BLaER1 treated with 17β-estradiol and CSF1 and Interleukin-3, amounts not matched to agents 10 nM and 100 nM (cell line): ENCODE results near the gene SIAH3.
A peak's percentile ranks its signal among the peaks of the same experiment; 100 is the strongest.

Experiments used
- H3K27ac ChIP-seq, 11 experiments: shearing (Covaris generic); formaldehyde crosslinking; 2 replicates each; pipeline ENCODE4 v1.8.1; 2022
- H3K27me3 ChIP-seq, 11 experiments: shearing (Covaris generic); formaldehyde crosslinking; 2 replicates each; pipeline ENCODE4 v1.8.1; 2022
- H3K36me3 ChIP-seq, 11 experiments: shearing (Covaris generic); formaldehyde crosslinking; 2 replicates each; pipeline ENCODE4 v1.8.1; 2022
- H3K4me1 ChIP-seq, 10 experiments: shearing (Covaris generic); formaldehyde crosslinking; 2 replicates each; pipeline ENCODE4 v1.8.1; 2022
- H3K4me2 ChIP-seq, 11 experiments: shearing (Covaris generic); formaldehyde crosslinking; 2 replicates each; pipeline ENCODE4 v1.8.1; 2022
- H3K4me3 ChIP-seq, 10 experiments: shearing (Covaris generic); formaldehyde crosslinking; 2 replicates each; pipeline ENCODE4 v1.8.1; 2022
- H3K9ac ChIP-seq, 11 experiments: shearing (Covaris generic); formaldehyde crosslinking; 2 replicates each; pipeline ENCODE4 v1.8.1; 2022
- H3K9me3 ChIP-seq, 11 experiments: shearing (Covaris generic); formaldehyde crosslinking; replicated peaks in 1 of 11; 2 replicates each; pipeline ENCODE4 v1.8.1; 2022
- H4K20me1 ChIP-seq, 11 experiments: shearing (Covaris generic); formaldehyde crosslinking; 2 replicates each; pipeline ENCODE4 v1.8.1; 2022
- Cebpa-rat ChIP-seq, 11 experiments: shearing (Covaris generic); IDR thresholded peaks; 2 replicates each; pipeline ENCODE4 v1.8.1; 2022

The SIAH3 gene

GRCh38 chr13:45747071-45747470 lies 104.5 kb downstream of the SIAH3 start:
- Histone ChIP-seq H3K9me3 (peaks cover 0 to 7% (median 0%) of the 10 kb centered on the region in 11 experiments; a peak in 4 of 22 replicates), H3K4me3 (no peak overlapping the region), H3K27ac (no peak overlapping the region), H3K4me2 (peak overlapping the region in 6 of 11 experiments; percentile 5 to 45 (median 11); a peak in 8 of 22 replicates), H3K36me3 (no peaks in the 10 kb centered on the region), H3K4me1 (peaks cover 0 to 16% (median 6%) of the 10 kb centered on the region in 10 experiments; a peak in 9 of 20 replicates), H4K20me1 (no peaks in the 10 kb centered on the region), H3K9ac (no peak overlapping the region), H3K27me3 (no peaks in the 10 kb centered on the region)
- no peak for TF ChIP-seq Cebpa-rat (IDR thresholded peaks at IDR 0.05)

GRCh38 chr13:45744979-45745378 lies 106.6 kb downstream of the SIAH3 start:
- Histone ChIP-seq H3K9me3 (no peaks in the 10 kb centered on the region), H3K9ac (no peak overlapping the region), H4K20me1 (no peaks in the 10 kb centered on the region), H3K4me2 (no peak overlapping the region), H3K27me3 (no peaks in the 10 kb centered on the region), H3K27ac (no peak overlapping the region), H3K4me3 (no peak overlapping the region), H3K4me1 (peaks cover 0 to 16% (median 6%) of the 10 kb centered on the region in 10 experiments; a peak in 9 of 20 replicates), H3K36me3 (no peaks in the 10 kb centered on the region)
- TF ChIP-seq Cebpa-rat (IDR thresholded peaks at IDR 0.05) = no peak

GRCh38 chr13:45742985-45743384 lies 108.6 kb downstream of the SIAH3 start:
- no peak overlapping the region for H3K27ac ChIP-seq
- H4K20me1 ChIP-seq = no peaks in the 10 kb centered on the region
- no peak for TF ChIP-seq Cebpa-rat (IDR thresholded peaks at IDR 0.05)
- H3K4me2 ChIP-seq = no peak overlapping the region
- H3K4me3 ChIP-seq = no peak overlapping the region
- H3K27me3 ChIP-seq = no peaks in the 10 kb centered on the region
- no peaks in the 10 kb centered on the region for H3K36me3 ChIP-seq
- 0 out of 22 replicates have a peak, but pooled peaks cover 0 to under 1% (median 0%) of the 10 kb centered on the region in 11 experiments for H3K9me3 ChIP-seq
- peaks cover 0 to 16% (median 6%) of the 10 kb centered on the region in 10 experiments; a peak in 9 of 20 replicates for H3K4me1 ChIP-seq
- H3K9ac ChIP-seq = no peak overlapping the region

- Histone ChIP-seq H3K4me2 (no peak overlapping the region), H3K9ac (no peak overlapping the region), H3K4me1 (no peaks in the 10 kb centered on the region), H3K4me3 (no peak overlapping the region), H3K9me3 (peaks cover 0 to 14% (median 6%) of the 10 kb centered on the region in 11 experiments; a peak in 8 of 22 replicates), H3K36me3 (no peaks in the 10 kb centered on the region), H3K27me3 (no peaks in the 10 kb centered on the region), H3K27ac (no peak overlapping the region), H4K20me1 (no peaks in the 10 kb centered on the region)
- no peak for TF ChIP-seq Cebpa-rat (IDR thresholded peaks at IDR 0.05)
Observed at GRCh38 chr13:45737571-45738017, 114.0 kb downstream of the SIAH3 start.

- Histone ChIP-seq H3K36me3 (no peaks in the 10 kb centered on the region), H3K9me3 (peaks cover 0 to 14% (median 6%) of the 10 kb centered on the region in 11 experiments; a peak in 8 of 22 replicates), H3K4me3 (no peak overlapping the region), H3K27ac (no peak overlapping the region), H4K20me1 (no peaks in the 10 kb centered on the region), H3K4me2 (no peak overlapping the region), H3K9ac (no peak overlapping the region), H3K4me1 (no peaks in the 10 kb centered on the region; a peak in 1 of 20 replicates), H3K27me3 (no peaks in the 10 kb centered on the region)
- TF ChIP-seq Cebpa-rat (IDR thresholded peaks at IDR 0.05) = no peak
Observed at GRCh38 chr13:45733361-45733760, 118.2 kb downstream of the SIAH3 start.

GRCh38 chr13:45732916-45733315 lies 118.6 kb downstream of the SIAH3 start:
- no peaks in the 10 kb centered on the region; a peak in 1 of 20 replicates for H3K4me1 ChIP-seq
- no peak overlapping the region for H3K4me2 ChIP-seq
- no peak overlapping the region for H3K27ac ChIP-seq
- H3K4me3 ChIP-seq = no peak overlapping the region
- no peaks in the 10 kb centered on the region for H4K20me1 ChIP-seq
- no peak for TF ChIP-seq Cebpa-rat (IDR thresholded peaks at IDR 0.05)
- H3K9ac ChIP-seq = no peak overlapping the region
- H3K36me3 ChIP-seq = no peaks in the 10 kb centered on the region
- peaks cover 0 to 13% (median 6%) of the 10 kb centered on the region in 11 experiments; a peak in 8 of 22 replicates for H3K9me3 ChIP-seq
- H3K27me3 ChIP-seq = no peaks in the 10 kb centered on the region

GRCh38 chr13:45731455-45731854 lies 120.1 kb downstream of the SIAH3 start:
- Histone ChIP-seq H3K27ac (no peak overlapping the region), H3K36me3 (no peaks in the 10 kb centered on the region), H3K4me2 (no peak overlapping the region), H3K27me3 (no peaks in the 10 kb centered on the region), H4K20me1 (no peaks in the 10 kb centered on the region), H3K9me3 (peaks cover 0 to 5% (median 0%) of the 10 kb centered on the region in 11 experiments; a peak in 4 of 22 replicates), H3K4me3 (no peak overlapping the region), H3K9ac (no peak overlapping the region), H3K4me1 (no peaks in the 10 kb centered on the region; a peak in 1 of 20 replicates)
- no peak for TF ChIP-seq Cebpa-rat (IDR thresholded peaks at IDR 0.05)

GRCh38 chr13:45728759-45729158 lies 122.8 kb downstream of the SIAH3 start:
- Histone ChIP-seq H3K4me2 (no peak overlapping the region), H3K27me3 (no peaks in the 10 kb centered on the region), H3K27ac (no peak overlapping the region), H3K36me3 (no peaks in the 10 kb centered on the region), H3K9me3 (no peaks in the 10 kb centered on the region), H3K4me3 (no peak overlapping the region), H3K4me1 (no peaks in the 10 kb centered on the region; a peak in 1 of 20 replicates), H3K9ac (no peak overlapping the region), H4K20me1 (no peaks in the 10 kb centered on the region)
- TF ChIP-seq Cebpa-rat (IDR thresholded peaks at IDR 0.05) = no peak
